HG02759 (cell line): ENCODE results near the gene SH2D4B.
A peak's percentile ranks its signal among the peaks of the same experiment; 100 is the strongest.

Experiments
- ATAC-seq: cut with Tn5 transposase; IDR thresholded peaks from one replicate; pipeline ENCODE4 v1.9.1; 2021; ENCODE audit warnings: mild to moderate bottlenecking, moderate library complexity; ENCODE audit not compliant: unreplicated experiment

Gene SH2D4B

DNA sequence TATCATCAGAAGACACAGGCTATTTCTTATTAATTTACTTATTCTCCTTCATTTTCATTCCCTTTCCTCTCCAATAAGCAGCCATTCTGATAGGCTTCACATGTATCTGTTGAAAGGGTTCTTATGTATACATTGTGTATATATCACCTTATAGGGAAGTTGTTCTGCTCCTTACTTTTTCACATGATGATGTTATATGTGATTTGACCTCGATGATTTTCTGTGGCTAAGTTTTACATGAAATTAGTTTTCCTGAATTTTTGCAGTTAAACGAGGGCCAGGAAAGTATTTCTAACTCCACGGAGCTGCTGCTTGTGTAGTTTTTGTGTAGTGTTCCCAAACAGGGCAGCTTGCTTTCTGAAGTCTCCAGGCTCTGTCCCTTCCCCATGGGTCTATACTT lies 84.5 kb downstream of the SH2D4B start:
- ATAC-seq: no peak

GRCh38 chr10:80630324-80630723 lies 92.6 kb downstream of the SH2D4B start:
- no peak for ATAC-seq

DNA sequence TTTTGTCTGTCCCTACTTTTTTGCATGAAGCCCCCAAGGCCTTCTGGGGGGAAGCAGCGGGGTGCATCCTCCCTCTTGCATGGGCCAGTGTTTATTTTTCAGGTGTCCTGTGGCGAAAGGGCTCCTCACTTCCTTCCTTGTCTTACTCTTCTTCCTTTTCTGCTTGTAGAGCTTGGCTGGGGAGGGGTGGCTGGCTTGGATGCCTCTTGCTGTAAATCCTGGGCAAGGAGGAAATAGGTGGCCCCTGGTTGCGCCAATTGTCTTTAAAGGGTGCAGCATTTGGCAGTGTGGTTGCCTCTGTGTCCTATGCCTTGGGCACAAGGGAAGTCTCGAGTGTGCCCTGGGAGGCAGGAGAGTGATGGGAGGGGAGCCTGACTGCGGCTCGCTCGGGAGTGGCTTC lies 95.0 kb downstream of the SH2D4B start:
- ATAC-seq: no peak

GRCh38 chr10:80633383-80633860 lies 95.7 kb downstream of the SH2D4B start:
- ATAC-seq: no peak

DNA sequence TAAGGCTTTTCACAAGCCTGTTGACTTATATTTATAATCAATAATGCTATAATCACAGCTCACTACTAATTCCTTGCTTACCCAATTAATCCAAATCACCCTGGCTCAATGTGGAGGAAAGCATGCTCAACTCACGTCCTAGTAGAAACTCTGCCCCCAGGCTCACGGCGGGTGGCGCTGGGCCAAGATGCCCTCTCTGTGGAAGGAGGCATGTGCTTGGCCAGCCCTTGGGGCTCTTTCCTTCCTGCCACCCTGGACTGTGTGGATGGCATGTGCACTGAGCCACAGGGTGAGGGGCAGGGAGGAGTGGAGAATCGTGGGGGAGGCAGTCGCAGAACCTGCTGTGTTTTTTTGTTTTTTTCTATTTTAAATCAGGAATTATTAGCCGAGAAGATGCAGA lies 96.2 kb downstream of the SH2D4B start:
- no peak for ATAC-seq

DNA sequence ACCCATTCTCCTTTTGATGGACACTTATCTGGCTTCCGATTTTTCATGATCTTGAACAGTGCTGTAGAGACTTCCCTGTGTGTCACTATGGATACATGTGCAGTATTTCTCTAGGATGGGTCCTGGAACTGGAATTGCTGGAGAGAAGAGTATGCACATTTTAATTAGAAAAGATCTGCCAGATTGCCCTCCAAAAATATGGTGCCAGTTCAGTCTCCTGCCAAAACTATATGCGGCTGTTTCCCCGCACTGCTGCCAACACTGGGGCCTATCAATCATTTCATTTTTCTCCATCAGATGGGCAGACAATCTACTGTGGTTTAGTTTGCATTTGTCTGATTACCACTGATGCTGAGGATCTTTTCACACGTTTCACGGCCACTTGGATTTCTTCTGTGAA lies 105.0 kb downstream of the SH2D4B start:
- no peak for ATAC-seq

GRCh38 chr10:80646366-80646765 lies 108.7 kb downstream of the SH2D4B start:
- ATAC-seq: no peak

DNA sequence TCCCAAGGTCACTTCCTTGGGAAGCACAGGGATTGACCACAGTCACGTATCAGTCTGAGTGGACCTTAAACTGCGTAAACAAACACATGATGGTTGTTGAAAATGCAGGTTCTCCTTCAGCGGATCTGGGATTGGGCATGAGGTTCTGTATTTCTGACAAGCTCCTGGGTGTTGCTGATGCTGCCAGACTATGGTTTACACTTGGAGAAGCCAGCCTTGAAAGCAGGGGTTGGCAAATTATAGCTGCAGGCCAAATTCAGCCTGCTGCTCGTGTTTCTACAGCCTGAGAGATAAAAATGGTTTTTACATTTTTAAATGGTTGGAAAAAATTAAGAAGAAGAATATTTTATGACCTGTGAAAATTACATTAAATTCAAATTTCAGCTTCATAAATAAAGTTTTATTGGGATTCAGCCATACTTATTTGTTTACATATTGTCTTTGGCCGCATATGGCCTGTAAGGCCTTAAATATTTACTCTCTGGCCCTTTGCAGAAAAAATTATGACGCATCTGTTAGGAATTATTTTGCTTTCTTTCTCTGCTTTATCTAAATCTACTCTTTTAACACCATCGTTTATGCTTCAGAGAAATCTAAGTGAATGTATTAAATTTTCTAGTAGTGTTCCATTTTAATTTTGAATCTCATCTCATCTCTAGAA lies 109.6 kb downstream of the SH2D4B start:
- no peak for ATAC-seq

DNA sequence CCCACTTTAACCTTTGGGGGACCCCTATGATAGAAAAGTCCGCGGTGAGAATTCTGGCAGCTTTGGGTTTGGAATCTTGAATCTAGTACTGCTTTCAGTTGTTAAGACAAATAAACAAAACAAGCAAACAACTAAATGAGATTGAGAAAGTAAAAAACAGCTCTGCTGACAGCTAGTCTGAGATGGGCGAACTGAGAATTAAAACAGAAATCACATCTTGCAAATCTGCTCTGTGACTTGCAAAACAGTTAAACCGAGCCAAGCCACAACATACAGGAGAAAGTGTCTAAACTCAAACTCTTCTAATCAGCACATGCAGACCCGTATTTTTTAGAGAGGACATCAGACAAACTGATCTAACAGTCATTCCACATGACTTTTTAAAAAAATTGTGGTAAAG lies 110.4 kb downstream of the SH2D4B start:
- ATAC-seq: no peak

DNA sequence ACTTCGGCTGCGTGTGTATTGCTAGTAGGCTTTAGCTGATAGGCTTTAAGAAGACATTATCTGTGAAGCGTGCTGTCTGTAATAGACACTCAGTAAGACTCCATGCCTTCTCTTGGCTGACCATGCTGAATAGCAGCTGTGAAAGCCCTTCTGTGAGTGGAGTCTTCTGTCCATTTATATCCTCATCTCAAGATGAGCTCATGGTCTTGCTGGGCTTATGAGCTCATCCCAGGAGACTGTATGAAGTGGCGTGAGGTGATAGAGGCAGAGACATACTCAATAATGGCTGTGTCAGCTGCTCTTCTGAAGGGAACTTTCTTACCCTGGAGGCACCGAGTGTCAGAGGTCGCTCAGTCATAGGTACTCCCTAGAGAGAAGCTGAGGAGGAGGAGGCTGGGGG lies 111.5 kb downstream of the SH2D4B start:
- no peak for ATAC-seq

GRCh38 chr10:80655898-80656297 lies 118.2 kb downstream of the SH2D4B start:
- ATAC-seq: no peak

DNA sequence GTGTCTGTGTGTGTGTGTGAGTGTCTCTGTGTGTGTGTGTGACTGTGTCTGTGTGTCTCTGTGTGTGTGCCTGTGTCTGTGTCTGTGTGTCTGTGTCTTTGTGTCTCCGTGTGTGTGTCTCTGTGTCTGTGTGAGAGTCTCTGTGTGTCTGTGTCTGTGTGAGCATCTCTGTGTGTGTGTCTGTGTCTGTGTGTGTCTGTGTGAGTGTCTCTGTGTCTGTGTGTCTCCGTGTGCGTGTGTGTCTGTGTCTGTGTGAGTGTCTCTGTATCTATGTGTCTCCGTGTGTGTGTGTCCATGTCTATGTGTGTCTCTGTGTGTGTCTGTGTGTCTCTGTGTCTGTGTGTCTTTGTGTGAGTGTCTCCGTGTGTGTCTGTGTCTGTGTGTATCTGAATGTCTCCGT lies 120.4 kb downstream of the SH2D4B start:
- no peak for ATAC-seq

DNA sequence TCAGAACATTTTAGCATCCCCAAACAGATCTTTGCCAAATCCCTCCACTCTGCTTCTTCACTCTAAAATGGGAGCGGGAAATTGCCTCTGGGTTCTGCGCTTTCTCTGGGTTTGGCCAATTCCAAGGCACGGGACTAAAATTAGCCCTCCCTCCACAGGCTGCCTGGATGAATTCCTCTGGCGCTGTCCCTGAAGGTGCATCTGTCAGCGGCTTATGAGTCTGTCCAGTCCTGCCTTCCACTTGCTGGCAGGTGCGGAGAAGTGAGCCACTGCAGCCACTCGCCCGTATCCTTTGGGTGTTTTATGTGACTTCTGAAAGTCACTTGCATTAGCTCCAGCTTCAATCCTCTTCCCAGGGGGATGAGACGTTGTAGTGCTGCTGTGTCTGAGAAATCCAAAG lies 121.6 kb downstream of the SH2D4B start:
- no peak for ATAC-seq

- no peak for ATAC-seq
These were observed 122.6 kb downstream of the SH2D4B start for GRCh38 chr10:80660266-80660665.

DNA sequence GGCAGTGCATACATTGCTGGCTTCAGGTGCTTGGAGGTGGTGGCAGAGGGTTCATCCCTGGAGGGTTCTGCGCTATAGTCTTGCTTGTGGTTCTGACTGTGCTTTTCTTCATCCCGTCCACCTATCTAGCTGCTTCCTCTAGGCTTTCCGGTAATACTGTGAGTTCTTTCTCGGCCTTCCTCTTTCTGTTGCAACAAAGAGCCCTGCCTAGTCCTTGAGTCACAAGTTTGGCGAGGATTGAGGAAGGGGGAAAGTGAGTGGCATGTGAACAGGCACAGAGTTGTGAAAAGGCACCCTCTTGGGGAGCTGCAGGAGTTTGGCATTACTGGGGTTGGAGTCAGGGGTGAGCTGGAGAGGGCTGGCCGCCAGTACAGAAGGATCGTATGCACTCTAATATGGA lies 123.0 kb downstream of the SH2D4B start:
- no peak for ATAC-seq

DNA sequence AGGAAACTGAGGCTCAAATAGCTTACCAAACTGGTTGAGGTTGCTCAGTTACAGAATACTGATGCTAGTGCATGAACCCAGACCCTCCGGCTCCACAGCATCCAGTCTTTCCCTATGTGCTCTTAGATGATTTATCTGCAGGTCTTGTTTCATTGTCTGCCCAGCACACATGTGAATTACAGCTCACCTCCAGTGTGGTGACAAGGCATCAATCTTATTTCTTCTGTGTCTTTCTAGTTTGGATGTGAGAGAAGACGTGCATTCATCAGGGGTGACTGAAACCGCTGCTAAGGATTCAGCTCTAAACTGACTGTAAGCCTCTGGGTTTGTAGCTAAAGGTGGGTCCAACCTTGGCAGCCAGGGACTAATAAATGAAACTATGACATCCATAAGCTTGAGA lies 123.8 kb downstream of the SH2D4B start:
- no peak for ATAC-seq

GRCh38 chr10:80662429-80663261 lies 124.9 kb downstream of the SH2D4B start:
- ATAC-seq: peak; percentile 82

- ATAC-seq: peak; percentile 69
These were observed 126.5 kb downstream of the SH2D4B start for GRCh38 chr10:80664071-80664680.

GRCh38 chr10:80669485-80669884 lies 131.8 kb downstream of the SH2D4B start:
- no peak for ATAC-seq

DNA sequence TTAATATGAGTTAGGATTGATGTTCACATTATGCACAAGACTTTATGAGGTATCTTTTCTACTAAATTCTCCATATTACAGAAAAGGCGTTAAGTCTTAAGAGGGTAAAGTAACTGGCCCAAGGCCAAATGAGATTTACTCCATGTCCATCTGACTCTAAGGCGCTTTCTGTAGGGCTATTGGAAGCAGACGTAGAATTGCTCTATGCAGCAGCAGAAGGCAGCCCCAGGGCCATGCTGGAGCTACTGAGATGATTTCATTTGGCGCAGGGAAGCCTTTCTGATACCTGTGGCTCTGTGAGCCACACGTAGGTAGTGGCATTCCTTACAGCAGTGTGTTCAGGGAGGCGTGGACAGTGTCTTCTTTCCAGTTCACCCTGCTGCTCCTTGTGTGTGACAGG lies 133.1 kb downstream of the SH2D4B start:
- no peak for ATAC-seq

DNA sequence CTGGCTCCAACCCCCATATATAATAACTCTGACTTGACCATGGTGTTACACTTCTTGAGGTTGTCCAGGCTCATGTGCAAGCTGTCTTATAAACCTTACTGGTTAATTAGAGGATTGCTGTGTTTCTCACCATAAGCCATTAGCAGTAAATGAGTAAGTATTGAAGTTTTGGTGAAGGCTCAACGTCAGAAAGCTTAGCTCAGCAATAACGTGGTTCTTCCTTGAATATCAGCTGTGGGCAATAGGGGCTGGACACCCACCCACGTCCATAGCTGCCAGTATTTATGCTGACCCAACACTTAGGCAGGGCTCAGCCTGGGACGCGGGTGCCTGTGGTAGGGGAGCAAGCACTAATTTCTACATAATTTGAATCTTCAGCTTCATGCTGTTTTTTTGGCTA lies 134.1 kb downstream of the SH2D4B start:
- ATAC-seq: no peak

GRCh38 chr10:80672613-80673012 lies 134.9 kb downstream of the SH2D4B start:
- ATAC-seq: no peak
